Stomach (tissue), 4 donors: ENCODE results near the gene FMN1.

Experiments used
- CTCF ChIP-seq, 7 experiments: fragments of 450-650 bp in 4 of 7; fragments of 200-600 bp in 3 of 7; sonication (generic) in 3 of 7; IDR thresholded peaks; one replicate each; pipeline ENCODE4 v1.5.1; 2016 to 2019; ENCODE audit warnings: antibody characterized with exemption in 7 of 7, control low read depth in 2 of 7, mild to moderate bottlenecking in 1 of 7
- EP300 ChIP-seq: sonication (generic); formaldehyde crosslinking; IDR thresholded peaks from one replicate; pipeline ENCODE4 v1.6.1; 2017; ENCODE audit warnings: antibody characterized with exemption
- POLR2A ChIP-seq, 4 donors: fragments of 450-650 bp; IDR thresholded peaks; one replicate each; pipeline ENCODE4 v1.6.1; 2016; ENCODE audit warnings: antibody characterized with exemption in 4 of 4, control low read depth in 2 of 4, mild to moderate bottlenecking in 1 of 4, moderate library complexity in 1 of 4

GRCh38 chr15:33086500-33087121 lies 107.9 kb downstream of the FMN1 start:
- TF ChIP-seq CTCF (IDR thresholded peaks at IDR 0.05) (peak in 3 of 7 experiments; percentile 28 to 37 (median 30)), EP300 (no peak), POLR2A (IDR thresholded peaks at IDR 0.05) (no peak)
